GM13977 (cell line): Measurements from ENCODE around the gene SEC14L2.

Experiments
- DNase-seq: peaks from one replicate; pipeline ENCODE4 v3.0.0; 2012; ENCODE audit warnings: low spot score
- CTCF ChIP-seq: IDR thresholded peaks from 2 replicates; pipeline ENCODE4 v1.5.1; 2012; ENCODE audit warnings: mild to moderate bottlenecking, control low read depth; ENCODE audit not compliant: insufficient read depth; ENCODE audit errors: extremely low read depth, missing control alignments
- in situ Hi-C: fragments of 300-500 bp; cut with MboI; formaldehyde crosslinking; loops from one replicate; pipeline ENCODE4 v1.12.0; 2022; ENCODE audit warnings: low sequenced_read_pairs, low pct_unique_long_range_greater_than_20kb, mixed read lengths, inconsistent platforms; ENCODE audit not compliant: unreplicated experiment

SEC14L2 gene

GRCh38 chr22:30373331-30374325 lies 23.2 kb upstream of the SEC14L2 start:
- in situ Hi-C loops, result no loop called here
- TF ChIP-seq CTCF, result no peak
- no peak for DNase-seq

- in situ Hi-C loops, result loop anchor here (25.0 kb wide), 1 partner anchor 263 kb away; no protein-coding TSS in a partner anchor
- no peak for DNase-seq
- no peak for TF ChIP-seq CTCF
Measured at GRCh38 chr22:30375312-30375849, 21.4 kb upstream of the SEC14L2 start.

DNA sequence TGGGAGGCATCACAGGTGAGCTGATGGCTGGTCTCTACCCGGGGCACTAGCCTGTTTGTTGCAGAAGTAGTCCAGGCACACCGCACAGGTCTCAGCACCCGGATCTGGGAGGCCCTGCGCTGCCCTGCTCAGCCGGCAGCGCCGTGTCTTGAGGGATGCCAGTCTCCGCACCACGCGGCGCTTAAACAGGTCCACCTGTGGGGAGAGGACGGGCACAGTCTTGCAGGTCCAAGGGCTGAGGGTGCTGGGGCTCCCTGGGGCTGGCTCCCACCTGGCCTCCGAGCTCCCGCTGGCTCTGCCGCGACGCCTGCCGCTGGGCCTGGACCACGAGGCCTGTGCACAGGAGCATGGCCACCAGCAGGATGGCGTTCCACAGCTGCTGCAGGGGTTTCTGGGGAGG lies 16.8 kb upstream of the SEC14L2 start:
- in situ Hi-C loops, result loop anchor here (10.0 to 25.0 kb wide), 2 partner anchors 95 to 268 kb away; partner anchors contain the start of gene CASTOR1
- DNase-seq, result no peak
- TF ChIP-seq CTCF, result no peak

DNA sequence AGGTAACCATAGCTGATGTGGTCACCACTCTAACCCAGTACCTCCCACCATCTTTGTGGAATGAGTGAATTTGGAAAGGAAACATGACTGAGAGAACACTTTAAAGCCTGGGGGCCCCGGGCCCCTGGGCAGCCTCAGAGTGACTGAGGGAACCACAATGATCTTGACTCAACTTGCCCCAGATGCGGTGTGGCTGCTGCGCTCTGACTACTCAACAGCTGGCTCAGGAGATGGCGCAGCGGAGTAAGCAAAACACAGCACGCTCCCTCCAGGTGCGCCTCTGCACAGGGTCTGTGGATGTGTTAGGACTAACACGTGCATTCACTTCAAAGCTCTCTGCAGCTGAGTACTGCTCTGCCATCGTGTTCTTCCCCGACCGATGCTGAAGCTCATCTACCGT lies 15.6 kb upstream of the SEC14L2 start:
- no peak for TF ChIP-seq CTCF
- no peak for DNase-seq
- in situ Hi-C loops, result loop anchor here (10.0 to 25.0 kb wide), 2 partner anchors 96 to 269 kb away; partner anchors contain the start of gene CASTOR1

DNA sequence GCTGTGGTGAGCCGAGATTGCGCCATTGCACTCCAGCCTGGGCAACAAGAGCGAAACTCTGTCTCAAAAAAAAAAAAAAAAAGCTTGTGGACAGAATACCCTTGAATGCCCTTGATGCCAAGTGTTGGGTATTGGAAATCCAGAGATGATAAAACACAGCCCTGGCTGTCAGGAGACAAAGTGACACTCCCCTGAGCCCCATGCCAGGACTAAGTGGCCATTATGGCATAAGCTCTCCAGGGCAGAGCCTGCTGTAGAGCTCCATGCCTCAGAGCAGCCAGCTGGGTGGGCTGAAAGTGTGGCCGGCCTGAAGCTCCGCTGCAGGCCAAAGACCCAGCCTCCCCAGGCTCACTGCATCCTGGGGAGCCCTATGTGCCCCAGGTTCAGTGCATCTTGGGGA lies 14.5 kb upstream of the SEC14L2 start:
- DNase-seq, result no peak
- in situ Hi-C loops, result loop anchor here (10.0 to 25.0 kb wide), 2 partner anchors 98 to 270 kb away; partner anchors contain the start of gene CASTOR1
- no peak for TF ChIP-seq CTCF

- TF ChIP-seq CTCF, result no peak
- no peak for DNase-seq
- in situ Hi-C loops, result loop anchor here (10.0 to 25.0 kb wide), 2 partner anchors 98 to 271 kb away; partner anchors contain the start of gene CASTOR1
Measured at GRCh38 chr22:30383061-30383460, 13.8 kb upstream of the SEC14L2 start.
